ENCODE measurements around the gene SYNJ2. TPM values are rescaled to one million over a fixed set of nuclear protein-coding genes. Genes with fewer than 3 reads are reported as not detected.

Gene SYNJ2
- total and polyA plus RNA-seq, 2 of the 4 experiments (the other 2 are of a cell fraction): 40.8 to 45.2 TPM

- Histone ChIP-seq H2BK15ac (ENCODE audit: low read depth, low read length) (no peak overlapping the region), H2BK5ac (ENCODE audit: low read depth, low read length, poor library complexity, severe bottlenecking) (no peak overlapping the region), H3K56ac (ENCODE audit: extremely low read depth, insufficient read depth, low read length) (no peak overlapping the region), H4K5ac (ENCODE audit: low read depth, low read length) (no peak overlapping the region), H3K4ac (ENCODE audit: low read depth, low read length) (no peak overlapping the region), H3K23ac (ENCODE audit: low read depth, low read length) (no peak overlapping the region), H2BK20ac (ENCODE audit: low read depth, low read length) (no peak overlapping the region), H3K18ac (ENCODE audit: low read depth, low read length) (no peak overlapping the region), H4K91ac (ENCODE audit: insufficient read depth, low read depth, low read length) (no peak overlapping the region), H3K4me2 (ENCODE audit: low read depth, low read length) (no peak overlapping the region), H3K27ac (ENCODE audit: insufficient read depth, low read length) (no peak overlapping the region), H3K4me1 (ENCODE audit: control insufficient read depth, insufficient read depth, low read length) (peaks cover 15% of the 10 kb centered on the region), H2BK120ac (ENCODE audit: low read depth, low read length) (no peak overlapping the region), H3K4me3 (ENCODE audit: insufficient read depth, low read depth, low read length) (no peak overlapping the region), H2AFZ (replicated peaks; ENCODE audit: low read length, poor library complexity) (no peak overlapping the region), H4K8ac (ENCODE audit: low read depth in 2 of 2, low read length in 2 of 2) (no peak overlapping the region), H3K9me3 (ENCODE audit: control insufficient read depth, insufficient read depth, low read length) (no peaks in the 10 kb centered on the region), H3K9me1 (ENCODE audit: insufficient read depth, low read length) (peaks cover 51% of the 10 kb centered on the region), H4K20me1 (ENCODE audit: insufficient read depth, low read length) (no peaks in the 10 kb centered on the region), H3K9ac (ENCODE audit: low read depth, low read length) (no peak overlapping the region), H3K79me1 (ENCODE audit: low read depth in 1 of 2, low read length in 2 of 2) (peaks cover 34 to 72% of the 10 kb centered on the region in 2 experiments), H2AK5ac (ENCODE audit: low read depth, low read length) (no peak overlapping the region), H3K36me3 (ENCODE audit: control insufficient read depth, insufficient read depth, low read length) (peaks cover 37% of the 10 kb centered on the region), H3K27me3 (ENCODE audit: control insufficient read depth, insufficient read depth, low read length) (no peaks in the 10 kb centered on the region), H3K14ac (replicated peaks; ENCODE audit: low read depth, low read length) (no peak overlapping the region), H2AK9ac (replicated peaks; ENCODE audit: low read depth, low read length, poor library complexity) (no peak overlapping the region)
- dilution Hi-C loops (cut with HindIII; ENCODE audit: low sequenced_read_pairs, unreplicated experiment): no loop called here
- in situ Hi-C loops (cut with MboI; ENCODE audit: low sequenced_read_pairs): no loop called here
- CTCF ChIA-PET: interaction anchor here (0.6 to 0.7 kb wide), 2 partner anchors 334 to 335 kb away, joined by 3 to 4 read pairs; no protein-coding TSS in a partner anchor
- BruUV-seq (replicated peaks): no TSS peak
- DNase-seq (no peak), ATAC-seq (ENCODE audit: low read depth) (no peak)
- no peak for TF ChIP-seq MXI1 (IDR thresholded peaks at IDR 0.05; ENCODE audit: borderline replicate concordance, low read depth, low read length)
- TF ChIP-seq MAFK (IDR thresholded peaks at IDR 0.05; ENCODE audit: low read depth, low read length): peak; percentile 34; the same call in 1 of the 2 replicates
- intact Hi-C loops (cut with micrococcal nuclease): no loop called here
- POLR2A ChIA-PET (ENCODE audit: unreplicated experiment): no interaction called here
- no CpG with 5 or more reads among the region's 2 CpGs for WGBS, 2 experiments (ENCODE audit: extremely low coverage in 2 of 2, insufficient read length in 1 of 2)
Measured at GRCh38 chr6:158051968-158052367, 70.3 kb downstream of the SYNJ2 start.
